Small intestine (tissue), 7 donors: Measurements from ENCODE around the gene PCSK7. TPM values are rescaled to one million over a fixed set of nuclear protein-coding genes. Genes with fewer than 3 reads are reported as not detected.

Experiments
- DNase-seq, 2 donors: peaks; one replicate each; pipeline versions ENCODE4 v3.0.0 to v3.0.0-alpha.2; 2013
- FAIRE-seq: peaks from 2 replicates; lab custom pipeline; 2012; peaks lifted over from hg19 to GRCh38; lab: Jason Lieb, UNC
- H3K27ac ChIP-seq, 3 donors: one replicate each; pipeline ENCODE4 v1.5.1; 2013; ENCODE audit warnings: low read length in 2 of 3, mild to moderate bottlenecking in 2 of 3, control low read depth in 1 of 3, inconsistent platforms in 1 of 3, low read depth in 1 of 3, moderate library complexity in 1 of 3
- H3K27me3 ChIP-seq, 3 donors: one replicate each; pipeline ENCODE4 v1.6.1; 2013; ENCODE audit warnings: low read length in 3 of 3, inconsistent platforms in 1 of 3; ENCODE audit not compliant: control insufficient read depth in 3 of 3, insufficient read depth in 3 of 3
- H3K36me3 ChIP-seq, 3 donors: one replicate each; pipeline ENCODE4 v1.6.1; 2013; ENCODE audit warnings: low read length in 3 of 3, inconsistent platforms in 1 of 3, low read depth in 1 of 3, mild to moderate bottlenecking in 1 of 3, moderate library complexity in 1 of 3; ENCODE audit not compliant: control insufficient read depth in 3 of 3, insufficient read depth in 2 of 3
- H3K4me1 ChIP-seq, 3 donors: one replicate each; pipeline ENCODE4 v1.6.1; 2013; ENCODE audit warnings: low read length in 2 of 3, inconsistent platforms in 1 of 3, low read depth in 1 of 3, mild to moderate bottlenecking in 1 of 3, moderate library complexity in 1 of 3; ENCODE audit not compliant: control insufficient read depth in 3 of 3, insufficient read depth in 2 of 3
- H3K4me3 ChIP-seq, 3 donors: one replicate each; pipeline ENCODE4 v1.5.1; 2013; ENCODE audit warnings: low read length in 3 of 3, control low read depth in 1 of 3, inconsistent platforms in 1 of 3, low read depth in 1 of 3, mild to moderate bottlenecking in 1 of 3, moderate library complexity in 1 of 3
- H3K9me3 ChIP-seq, 2 donors: one replicate each; pipeline ENCODE4 v1.6.1; 2013; ENCODE audit warnings: low read depth in 1 of 2, low read length in 1 of 2; ENCODE audit not compliant: control insufficient read depth in 2 of 2, insufficient read depth in 1 of 2
- WGBS, 3 donors: extraction: QIAGEN DNeasy Blood & Tissue Kit; methylation state at CpG; one replicate each; pipeline ENCODE4 v1.1.7; 2013; 5-methylcytosine and 5-hydroxymethylcytosine counted together
- polyA plus RNA-seq, 4 donors: library from polyadenylated mRNA; stranded (reverse) in 3 of 4; unstranded in 1 of 4; fragments of 200-250 nt in 3 of 4; fragments of 120-200 nt in 1 of 4; gene quantifications; one replicate each; pipeline versions ENCODE4 v1.2.1 to v1.2.3, GENCODE V29; 2013
- donor health status: healthy with polysubstance abuse.
- donor health status: control.
- donor health status: control.
- donor health status: Bipolar disorder and iron deficiency.
- donor health status: healthy.

PCSK7 gene
- polyA plus RNA-seq, 4 donors = 32.0 to 60.8 (median 42.4) TPM

DNA sequence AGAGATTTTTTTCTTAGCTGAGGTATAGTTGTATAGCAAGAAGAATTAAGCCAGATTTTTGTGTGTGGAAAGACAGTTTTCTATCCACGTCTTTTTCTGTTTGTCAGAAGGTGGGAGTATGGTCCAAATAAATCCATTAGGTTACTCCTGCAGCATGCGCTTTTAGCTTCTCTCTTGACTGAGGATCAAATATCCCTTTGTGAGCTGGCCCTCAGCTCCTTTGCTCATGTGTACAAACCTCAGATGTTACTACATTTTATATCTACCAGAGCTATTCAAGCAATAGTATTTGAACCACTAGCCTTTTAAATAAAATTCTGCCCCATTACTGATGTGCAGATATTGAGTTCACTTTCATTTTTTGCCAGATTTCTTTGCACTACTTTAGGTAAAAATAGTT, 62.1 kb downstream of the PCSK7 start:
- WGBS, 3 donors = 89 to 95% (median 92%) methylated on average over 2 of the region's 2 CpGs
- no peak overlapping the region for H3K27ac ChIP-seq
- peaks cover 0 to 2% of the 10 kb centered on the region in 2 donors for H3K9me3 ChIP-seq
- DNase-seq = no peak
- no peak for FAIRE-seq
- H3K4me3 ChIP-seq = no peak overlapping the region
- H3K4me1 ChIP-seq = peaks cover 5 to 26% (median 8%) of the 10 kb centered on the region in 3 donors
- H3K27me3 ChIP-seq = no peaks in the 10 kb centered on the region
- peaks cover 8 to 19% (median 9%) of the 10 kb centered on the region in 3 donors for H3K36me3 ChIP-seq

DNA sequence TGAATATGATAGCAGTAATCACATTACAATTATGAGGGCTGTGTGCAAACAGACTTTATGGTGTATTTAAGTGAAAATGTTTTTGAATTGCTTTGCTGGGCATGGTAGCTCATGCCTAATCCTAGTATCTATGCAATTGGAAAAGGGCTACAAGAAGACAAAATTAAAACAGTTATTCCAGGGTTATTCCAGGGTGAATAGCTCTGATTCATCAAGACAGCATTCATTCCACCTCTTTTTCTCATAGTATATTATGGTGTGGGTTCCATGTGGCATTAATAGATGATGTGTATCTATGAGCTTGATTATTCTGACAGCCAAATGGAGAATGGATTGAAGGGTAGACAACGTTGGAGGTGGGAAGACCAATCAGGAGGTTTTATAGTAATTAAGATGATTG, 65.4 kb downstream of the PCSK7 start:
- DNase-seq (no peak), FAIRE-seq (no peak)
- peaks cover 0 to 2% of the 10 kb centered on the region in 2 donors for H3K9me3 ChIP-seq
- H3K27ac ChIP-seq = no peak overlapping the region
- H3K27me3 ChIP-seq = no peaks in the 10 kb centered on the region
- 41 to 65% (median 49%) methylated on average over 1 of the region's 1 CpG for WGBS, 3 donors
- H3K4me1 ChIP-seq = peaks cover 0 to 5% (median 0%) of the 10 kb centered on the region in 3 donors
- peaks cover 8 to 47% (median 25%) of the 10 kb centered on the region in 3 donors for H3K36me3 ChIP-seq
- no peak overlapping the region for H3K4me3 ChIP-seq

DNA sequence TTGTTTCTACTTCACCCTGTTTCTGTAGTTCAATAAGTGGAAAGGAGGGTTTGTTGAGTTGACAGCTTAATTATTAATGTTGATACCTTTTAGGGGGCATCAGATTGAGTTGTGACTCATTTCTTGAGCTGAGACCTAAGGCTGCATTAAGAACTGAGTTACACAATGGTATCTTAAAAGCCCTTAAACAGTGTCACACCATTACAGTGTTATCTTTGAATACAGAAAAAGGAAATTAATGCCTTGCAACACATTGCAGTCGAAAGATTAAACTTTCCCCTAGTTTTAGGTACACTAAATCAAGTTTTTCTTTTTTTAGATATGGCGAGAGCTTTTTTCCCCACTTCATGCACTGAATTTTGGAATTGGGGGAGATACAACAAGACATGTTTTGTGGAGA, 71.0 kb downstream of the PCSK7 start:
- Histone ChIP-seq H3K4me3 (no peak overlapping the region), H3K9me3 (no peaks in the 10 kb centered on the region), H3K27ac (peak overlapping the region in 1 of 3 donors; percentile 62), H3K4me1 (peaks cover 0 to 3% (median 2%) of the 10 kb centered on the region in 3 donors), H3K36me3 (peaks cover 4 to 50% (median 21%) of the 10 kb centered on the region in 3 donors), H3K27me3 (no peaks in the 10 kb centered on the region)
- peak in 1 of 2 donors; percentile 60 for DNase-seq
- no peak for FAIRE-seq
- WGBS, 3 donors = 53 to 74% (median 63%) methylated on average over 2 of the region's 2 CpGs

DNA sequence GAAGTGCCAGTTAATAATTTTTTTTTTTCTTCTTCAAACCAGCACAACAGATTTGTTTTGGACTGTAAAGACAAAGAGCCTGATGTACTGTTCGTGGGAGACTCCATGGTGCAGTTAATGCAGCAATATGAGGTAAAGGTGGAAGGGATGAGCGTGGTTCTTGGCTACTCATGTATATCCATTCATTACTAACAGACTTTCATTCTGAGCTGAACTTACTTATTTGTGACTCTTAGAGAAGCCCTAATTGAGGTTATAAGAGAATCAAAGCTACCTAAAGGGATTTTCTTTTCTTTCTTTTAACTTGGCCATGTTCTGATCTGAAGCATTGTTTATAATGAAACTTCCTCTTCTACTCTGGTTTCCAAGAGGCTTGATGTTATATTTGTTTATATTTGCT, 72.0 kb downstream of the PCSK7 start:
- WGBS, 3 donors = 72 to 89% (median 87%) methylated on average over 2 of the region's 2 CpGs
- Histone ChIP-seq H3K4me1 (peaks cover 0 to 3% (median 2%) of the 10 kb centered on the region in 3 donors), H3K4me3 (no peak overlapping the region), H3K27ac (peak overlapping the region in 1 of 3 donors; percentile 31), H3K36me3 (peaks cover 3 to 53% (median 22%) of the 10 kb centered on the region in 3 donors), H3K27me3 (no peaks in the 10 kb centered on the region), H3K9me3 (no peaks in the 10 kb centered on the region)
- FAIRE-seq (no peak), DNase-seq (no peak)

DNA sequence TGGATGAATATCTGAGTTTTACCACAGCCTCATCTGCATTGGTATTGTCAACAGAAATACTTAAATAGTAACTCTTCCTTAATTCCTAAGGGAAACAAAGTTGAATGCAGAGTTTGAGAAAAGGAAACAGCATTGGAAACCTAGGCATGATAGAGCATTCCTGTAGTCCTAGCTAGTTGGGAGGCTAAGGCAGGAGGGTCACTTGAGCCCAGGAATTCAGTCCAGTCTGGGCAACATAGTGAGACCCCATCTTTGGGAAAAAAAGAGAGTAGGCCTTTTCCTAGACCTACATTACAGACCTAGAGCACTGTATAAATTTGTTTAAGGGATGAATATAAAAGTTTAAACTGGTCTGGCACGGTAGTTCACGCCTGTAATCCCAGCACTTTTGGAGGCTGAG, 74.4 kb downstream of the PCSK7 start:
- Histone ChIP-seq H3K4me1 (peaks cover 0 to 3% (median 2%) of the 10 kb centered on the region in 3 donors), H3K4me3 (no peak overlapping the region), H3K36me3 (peaks cover 4 to 49% (median 15%) of the 10 kb centered on the region in 3 donors), H3K27ac (no peak overlapping the region), H3K27me3 (no peaks in the 10 kb centered on the region), H3K9me3 (no peaks in the 10 kb centered on the region)
- WGBS, 3 donors = 96 to 97% (median 96%) methylated on average over 2 of the region's 2 CpGs
- FAIRE-seq = no peak
- no peak for DNase-seq

DNA sequence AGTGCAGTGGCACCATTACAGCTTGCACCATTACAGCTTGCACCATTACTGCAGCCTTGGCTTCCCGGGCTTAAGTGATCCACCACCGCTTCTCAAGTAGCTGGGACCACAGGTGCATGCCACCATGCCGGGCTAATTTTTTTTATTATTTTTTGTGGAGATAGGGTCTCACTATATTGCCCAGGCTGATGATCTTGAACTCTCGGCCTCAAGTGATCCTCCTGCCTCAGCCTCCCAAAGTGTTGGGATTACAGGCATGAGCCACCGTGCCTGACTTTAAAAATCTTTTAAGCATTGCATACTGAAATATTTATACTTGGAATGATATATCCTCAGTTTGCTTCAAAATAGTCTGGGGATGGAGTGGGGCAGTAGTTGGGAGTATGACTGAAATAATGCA, 77.4 kb downstream of the PCSK7 start:
- Histone ChIP-seq H3K9me3 (no peaks in the 10 kb centered on the region), H3K27me3 (no peaks in the 10 kb centered on the region), H3K36me3 (peaks cover 6 to 40% (median 6%) of the 10 kb centered on the region in 3 donors), H3K4me3 (no peak overlapping the region), H3K27ac (no peak overlapping the region), H3K4me1 (peaks cover 0 to 3% (median 0%) of the 10 kb centered on the region in 3 donors)
- no peak for DNase-seq
- 95 to 99% (median 96%) methylated on average over 5 of the region's 5 CpGs for WGBS, 3 donors
- FAIRE-seq = no peak

Other genes with a start within 250 kb of the PCSK7 start
- 10 to 100 TPM in 2 of 4 donors, 1 to 10 TPM in 2; 4.9 to 35.3 (median 9.0) TPM for gene SIK3, start 133.6 kb downstream of the PCSK7 start, polyA plus RNA-seq
- 10 to 100 TPM; 23.2 to 44.7 (median 25.7) TPM for gene PAFAH1B2, start 87.8 kb downstream of the PCSK7 start, polyA plus RNA-seq
- 10 to 100 TPM; 27.6 to 96.6 (median 55.8) TPM for gene SIDT2, start 53.3 kb downstream of the PCSK7 start, polyA plus RNA-seq
- 100 to 1,000 TPM in 2 of 4 donors, 10 to 100 TPM in 2; 57.9 to 611 (median 134) TPM for gene TAGLN, start 32.7 kb downstream of the PCSK7 start, polyA plus RNA-seq
- 10 to 100 TPM in 2 of 4 donors, 1 to 10 TPM in 2; 6.9 to 17.8 (median 8.9) TPM for gene RNF214, start 598 bp upstream of the PCSK7 start, polyA plus RNA-seq
- 10 to 100 TPM in 1 of 4 donors, 1 to 10 TPM in 3; 1.6 to 12.5 (median 5.7) TPM for gene BACE1-AS, start 59.3 kb upstream of the PCSK7 start, polyA plus RNA-seq
- gene BACE1, start 84.2 kb upstream of the PCSK7 start, polyA plus RNA-seq = 10 to 100 TPM in 1 of 4 donors, 1 to 10 TPM in 3; 1.6 to 27.9 (median 5.8) TPM
- gene CEP164, start 95.8 kb upstream of the PCSK7 start, polyA plus RNA-seq = 10 to 100 TPM in 2 of 4 donors, 1 to 10 TPM in 2; 2.9 to 23.9 (median 8.8) TPM